Body of pancreas (tissue), 4 donors: ENCODE results near the gene ACACB. TPM values are rescaled to one million over a fixed set of nuclear protein-coding genes. Genes with fewer than 3 reads are reported as not detected.

Source experiments
- ATAC-seq: fragments of 150-250 bp; one replicate; pipeline ENCODE4 v1.9.1; 2016
- DNase-seq, 4 donors: peaks; one replicate each; pipeline ENCODE4 v3.0.0-alpha.2; 2019
- H3K27ac ChIP-seq, 4 donors: fragments of 200-600 bp; sonication (generic); 1 replicate in 3 of 4; 2 replicates in 1 of 4; pipeline versions ENCODE4 v1.5.1 to v1.6.1; 2016 to 2019; ENCODE audit warnings: mild to moderate bottlenecking in 1 of 4, mixed read lengths in 1 of 4, moderate library complexity in 1 of 4
- H3K27me3 ChIP-seq, 2 donors: fragments of 200-600 bp; sonication (generic); one replicate each; pipeline ENCODE4 v1.6.0; 2016; ENCODE audit warnings: mild to moderate bottlenecking in 1 of 2
- H3K36me3 ChIP-seq, 2 donors: fragments of 200-600 bp; sonication (generic); replicated peaks in 1 of 2; 2 replicates each; pipeline ENCODE4 v1.5.1; 2016; ENCODE audit warnings: low read depth in 2 of 2; ENCODE audit not compliant: insufficient read depth in 1 of 2
- H3K4me1 ChIP-seq: fragments of 200-600 bp; sonication (generic); one replicate; pipeline ENCODE4 v1.6.0; 2016
- H3K4me3 ChIP-seq, 2 donors: fragments of 200-600 bp; sonication (generic); 1 replicate in 1 of 2; 2 replicates in 1 of 2; pipeline ENCODE4 v1.5.1; 2016 to 2019
- H3K9me3 ChIP-seq, 3 donors: fragments of 200-600 bp; sonication (generic); 1 replicate in 2 of 3; 2 replicates in 1 of 3; pipeline ENCODE4 v1.5.1; 2016
- CTCF ChIP-seq, 7 experiments: fragments of 450-650 bp in 4 of 7; fragments of 200-600 bp in 3 of 7; sonication (generic) in 3 of 7; IDR thresholded peaks; one replicate each; pipeline ENCODE4 v1.5.1; 2016 to 2019; ENCODE audit warnings: antibody characterized with exemption in 7 of 7
- POLR2A ChIP-seq, 3 donors: fragments of 450-650 bp; IDR thresholded peaks; one replicate each; pipeline ENCODE4 v1.6.1; 2016; ENCODE audit warnings: antibody characterized with exemption in 3 of 3, mild to moderate bottlenecking in 2 of 3
- whole genome bisulfite sequencing, 2 donors: methylation state at CpG; one replicate each; pipeline ENCODE4 v1.1.5; 2017; 5-methylcytosine and 5-hydroxymethylcytosine counted together
- intact Hi-C: fragments of 100-400 bp; cut with DNase I; formaldehyde crosslinking; loops from one replicate; pipeline ENCODE4 v1.15.1; 2023
- total RNA-seq, 2 donors: library from RNA; depleted of rRNA; stranded (reverse); fragments of >200 nt; gene quantifications; one replicate each; pipeline ENCODE4 v1.1.0, GENCODE V29; 2016

ACACB gene
- total RNA-seq, 2 donors from 2014 or later: 71.1 to 358 TPM

GRCh38 chr12:109182041-109182839 is 65.9 kb downstream of the ACACB start:
- ATAC-seq (no peak), DNase-seq (no peak)
- no peaks in the 10 kb centered on the region for H3K27me3 ChIP-seq
- no peak for TF ChIP-seq POLR2A (IDR thresholded peaks at IDR 0.05)
- no peak for TF ChIP-seq CTCF (IDR thresholded peaks at IDR 0.05)
- H3K4me3 ChIP-seq: no peak overlapping the region
- WGBS, 2 donors: 90 to 92% methylated on average over 7 of the region's 7 CpGs
- H3K36me3 ChIP-seq: peaks cover 17 to 18% of the 10 kb centered on the region in 2 donors
- intact Hi-C loops: no loop called here
- H3K27ac ChIP-seq: no peak overlapping the region
- no peaks in the 10 kb centered on the region for H3K9me3 ChIP-seq
- no peaks in the 10 kb centered on the region for H3K4me1 ChIP-seq

- TF ChIP-seq POLR2A (IDR thresholded peaks at IDR 0.05) (no peak), CTCF (IDR thresholded peaks at IDR 0.05) (no peak)
- peaks cover 5 to 13% of the 10 kb centered on the region in 2 donors for H3K36me3 ChIP-seq
- no peaks in the 10 kb centered on the region for H3K9me3 ChIP-seq
- no peak overlapping the region for H3K27ac ChIP-seq
- no peaks in the 10 kb centered on the region for H3K27me3 ChIP-seq
- no peak for DNase-seq
- H3K4me3 ChIP-seq: no peak overlapping the region
- WGBS, 2 donors: 92% methylated on average over 12 of the region's 12 CpGs
- intact Hi-C loops: no loop called here
- no peaks in the 10 kb centered on the region for H3K4me1 ChIP-seq
- no peak for ATAC-seq
Observed at GRCh38 chr12:109185441-109185840, 69.1 kb downstream of the ACACB start.

GRCh38 chr12:109186993-109187653 is 70.7 kb downstream of the ACACB start:
- ATAC-seq: no peak
- intact Hi-C loops: no loop called here
- no peak for DNase-seq
- WGBS, 2 donors: 89 to 92% methylated on average over 10 of the region's 10 CpGs
- H3K4me3 ChIP-seq: no peak overlapping the region
- no peaks in the 10 kb centered on the region for H3K9me3 ChIP-seq
- peaks cover 5 to 15% of the 10 kb centered on the region in 2 donors for H3K36me3 ChIP-seq
- no peaks in the 10 kb centered on the region for H3K27me3 ChIP-seq
- no peaks in the 10 kb centered on the region for H3K4me1 ChIP-seq
- no peak overlapping the region for H3K27ac ChIP-seq
- TF ChIP-seq POLR2A (IDR thresholded peaks at IDR 0.05) (no peak), CTCF (IDR thresholded peaks at IDR 0.05) (no peak)

- DNase-seq (no peak), ATAC-seq (no peak)
- Histone ChIP-seq H3K4me1 (no peaks in the 10 kb centered on the region), H3K36me3 (peaks cover 5 to 15% of the 10 kb centered on the region in 2 donors), H3K27me3 (no peaks in the 10 kb centered on the region), H3K27ac (no peak overlapping the region), H3K4me3 (no peak overlapping the region), H3K9me3 (no peaks in the 10 kb centered on the region)
- TF ChIP-seq POLR2A (IDR thresholded peaks at IDR 0.05) (no peak), CTCF (IDR thresholded peaks at IDR 0.05) (no peak)
- whole genome bisulfite sequencing, 2 donors: 74 to 77% methylated on average over 4 of the region's 4 CpGs
- intact Hi-C loops: no loop called here
Observed at GRCh38 chr12:109188108-109188712, 71.8 kb downstream of the ACACB start.
